GM23338 (cell line): ENCODE data around the gene USP38. TPM values are rescaled to one million over a fixed set of nuclear protein-coding genes. Genes with fewer than 3 reads are reported as not detected.

ENCODE experiments used
- ATAC-seq: fragments of 200-7000 bp; cut with Tn5 transposase; 3 replicates; pipeline ENCODE4 v1.9.1; 2020
- DNase-seq: peaks from one replicate; pipeline ENCODE4 v3.0.0-alpha.2; 2015; ENCODE audit warnings: low spot score
- H2AFZ ChIP-seq: fragments of 200-600 bp; sonication (generic); 2 replicates; pipeline ENCODE4 v1.8.0; 2016; ENCODE audit warnings: antibody characterized with exemption, mild to moderate bottlenecking, moderate library complexity
- H3F3A ChIP-seq: fragments of 200-600 bp; sonication (generic); replicated peaks from 2 replicates; pipeline ENCODE4 v1.8.0; 2017; ENCODE audit warnings: antibody characterized with exemption, mixed run types, low read depth
- H3K27ac ChIP-seq: fragments of 200-600 bp; sonication (generic); 2 replicates; pipeline ENCODE4 v1.6.1; 2016; ENCODE audit warnings: low read depth
- H3K27me3 ChIP-seq: fragments of 200-600 bp; sonication (generic); 2 replicates; pipeline ENCODE4 v1.8.0; 2016; ENCODE audit warnings: mild to moderate bottlenecking, mixed run types, moderate library complexity; ENCODE audit not compliant: insufficient read depth
- H3K36me3 ChIP-seq: fragments of 200-600 bp; sonication (generic); 2 replicates; pipeline ENCODE4 v1.8.0; 2016; ENCODE audit warnings: mild to moderate bottlenecking; ENCODE audit not compliant: insufficient read depth
- H3K4me1 ChIP-seq: fragments of 200-600 bp; sonication (generic); 2 replicates; pipeline ENCODE4 v1.8.0; 2016; ENCODE audit warnings: mild to moderate bottlenecking, moderate library complexity; ENCODE audit not compliant: insufficient read depth
- H3K4me2 ChIP-seq: fragments of 200-600 bp; sonication (generic); 2 replicates; pipeline ENCODE4 v1.7.1; 2017; ENCODE audit warnings: mixed run types
- H3K4me3 ChIP-seq: fragments of 200-600 bp; sonication (generic); 2 replicates; pipeline ENCODE4 v1.6.1; 2016; ENCODE audit warnings: mixed run types
- H3K79me2 ChIP-seq: fragments of 200-600 bp; sonication (generic); replicated peaks from 2 replicates; pipeline ENCODE4 v1.8.0; 2017; ENCODE audit warnings: mild to moderate bottlenecking; ENCODE audit not compliant: insufficient read depth
- H3K9me2 ChIP-seq: fragments of 200-600 bp; sonication (generic); 2 replicates; pipeline ENCODE4 v1.8.0; 2017; ENCODE audit not compliant: insufficient read depth
- H4K20me1 ChIP-seq: fragments of 200-600 bp; sonication (generic); replicated peaks from 2 replicates; pipeline ENCODE4 v1.8.0; 2017; ENCODE audit warnings: mild to moderate bottlenecking; ENCODE audit not compliant: insufficient read depth
- H3K27ac Mint-ChIP-seq: 2 replicates; pipeline ENCODE4 v1.8.0; 2020; ENCODE audit warnings: inconsistent platforms, mild to moderate bottlenecking, moderate library complexity, mixed read lengths
- H3K27me3 Mint-ChIP-seq: 3 replicates; pipeline ENCODE4 v1.8.0; 2022; ENCODE audit warnings: low read depth, mild to moderate bottlenecking, moderate library complexity, mixed read lengths, inconsistent platforms; ENCODE audit not compliant: insufficient read depth, poor library complexity
- H3K36me3 Mint-ChIP-seq: 3 replicates; pipeline ENCODE4 v1.8.0; 2021; ENCODE audit warnings: low read depth, mild to moderate bottlenecking, inconsistent platforms, moderate library complexity, mixed read lengths
- H3K4me1 Mint-ChIP-seq: 3 replicates; pipeline ENCODE4 v1.8.0; 2020; ENCODE audit warnings: mild to moderate bottlenecking, inconsistent platforms, mixed read lengths
- H3K4me3 Mint-ChIP-seq: 3 replicates; pipeline ENCODE4 v1.8.0; 2021; ENCODE audit warnings: moderate library complexity, mild to moderate bottlenecking, inconsistent platforms, mixed read lengths
- H3K9me3 Mint-ChIP-seq: 3 replicates; pipeline ENCODE4 v1.8.0; 2020; ENCODE audit warnings: moderate library complexity, mild to moderate bottlenecking, inconsistent platforms, mixed read lengths
- CREB1 ChIP-seq: fragments of 250-450 bp; sonication (Bioruptor Pico); IDR thresholded peaks from 2 replicates; pipeline ENCODE4 v1.5.0; 2020; ENCODE audit warnings: low read depth, mild to moderate bottlenecking, moderate library complexity
- EZH2 ChIP-seq: fragments of 200-600 bp; sonication (generic); IDR thresholded peaks from one replicate; pipeline ENCODE4 v1.8.0; 2017; ENCODE audit warnings: antibody characterized with exemption, mild to moderate bottlenecking, low read depth; ENCODE audit not compliant: unreplicated experiment
- EZH2phosphoT487 ChIP-seq: fragments of 200-600 bp; sonication (generic); IDR thresholded peaks from one replicate; pipeline ENCODE4 v1.8.1; 2018; ENCODE audit warnings: antibody characterized with exemption; ENCODE audit not compliant: unreplicated experiment
- JUNB ChIP-seq: IDR thresholded peaks from one replicate; pipeline ENCODE4 v1.6.1; 2016; ENCODE audit warnings: antibody characterized with exemption; ENCODE audit not compliant: unreplicated experiment
- NANOG ChIP-seq: IDR thresholded peaks from 2 replicates; pipeline ENCODE4 v1.6.1; 2016; ENCODE audit warnings: antibody characterized with exemption, borderline replicate concordance
- POLR2AphosphoS5 ChIP-seq: IDR thresholded peaks from 2 replicates; pipeline ENCODE4 v1.6.1; 2016; ENCODE audit warnings: antibody characterized with exemption, low read depth
- STAT1 ChIP-seq: IDR thresholded peaks from one replicate; pipeline ENCODE4 v1.6.1; 2016; ENCODE audit warnings: antibody characterized with exemption; ENCODE audit not compliant: unreplicated experiment
- ZNF114 ChIP-seq: fragments of 250-450 bp; sonication (Bioruptor Pico); IDR thresholded peaks from 2 replicates; pipeline ENCODE4 v1.5.0; 2020; ENCODE audit warnings: mild to moderate bottlenecking, moderate library complexity
- ZNF331 ChIP-seq: fragments of 250-450 bp; sonication (Bioruptor Pico); IDR thresholded peaks from 2 replicates; pipeline ENCODE4 v1.5.0; 2020; ENCODE audit warnings: low read depth, mild to moderate bottlenecking, moderate library complexity
- polyA plus RNA-seq: library from polyadenylated mRNA; unstranded; fragments of >200 nt; fragmentation: Nextera tagmentation; extraction: Ambion mirVana; gene quantifications from 2 replicates; pipeline ENCODE4 v1.2.1, GENCODE V29; 2016
- total RNA-seq: library from RNA; depleted of rRNA; stranded (reverse); fragments of >200 nt; shearing (Covaris generic); gene quantifications from 2 replicates; pipeline ENCODE4 v1.2.3, GENCODE V29; 2014
- TF ChIP-seq, protein P1 (sequence below): IDR thresholded peaks from 2 replicates; pipeline ENCODE4 v1.6.1; 2016; ENCODE audit warnings: antibody characterized with exemption
- TF ChIP-seq, protein P2 (sequence below), 2 experiments: fragments of 200-600 bp in 1 of 2; sonication (generic) in 1 of 2; conservative IDR thresholded peaks; 2 replicates each; pipeline versions ENCODE4 v1.5.1 to v1.6.1; 2016 to 2017; ENCODE audit warnings: antibody characterized with exemption in 2 of 2, low read depth in 2 of 2, mild to moderate bottlenecking in 2 of 2, moderate library complexity in 1 of 2
- TF ChIP-seq, protein P3 (sequence below): fragments of 250-450 bp; sonication (Bioruptor Pico); IDR thresholded peaks from 2 replicates; pipeline ENCODE4 v1.5.0; 2020; ENCODE audit warnings: mild to moderate bottlenecking, moderate library complexity
- TF ChIP-seq, protein P4 (sequence below): IDR thresholded peaks from one replicate; pipeline ENCODE4 v1.6.1; 2018; ENCODE audit warnings: antibody characterized with exemption; ENCODE audit not compliant: unreplicated experiment

Gene USP38
- total and polyA plus RNA-seq, 2 experiments from 2014 or later: 3.7 to 16.5 TPM

DNA sequence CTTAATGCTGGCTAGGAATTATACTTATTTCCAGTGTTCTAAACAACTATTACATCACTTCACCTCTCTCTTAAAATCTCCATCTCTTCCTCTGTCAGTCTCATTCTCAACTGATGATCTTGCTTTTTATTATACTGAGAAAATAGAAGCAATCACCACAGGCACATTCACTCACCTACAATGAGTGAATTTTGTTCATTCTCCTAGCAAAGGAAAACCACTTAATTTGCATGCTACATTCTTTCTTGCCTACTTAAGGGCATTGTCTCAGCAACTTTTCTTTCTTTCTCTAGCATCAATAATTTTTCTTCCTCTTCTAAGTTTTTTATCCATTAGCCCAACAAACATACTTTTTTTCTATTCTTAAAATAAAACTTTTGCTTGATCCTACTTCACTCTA lies 21.1 kb upstream of the USP38 start:
- Histone ChIP-seq H3F3A (no peaks in the 10 kb centered on the region), H3K9me2 (no peaks in the 10 kb centered on the region; the same call in none of the 2 replicates), H3K4me1 (no peaks in the 10 kb centered on the region), H3K27ac (no peak overlapping the region), H4K20me1 (no peaks in the 10 kb centered on the region), H3K27me3 (no peaks in the 10 kb centered on the region), H2AFZ (no peak overlapping the region), H3K4me3 (no peak overlapping the region), H3K4me2 (no peak overlapping the region), H3K36me3 (0 out of 2 replicates have a peak, but pooled peaks cover 9% of the 10 kb centered on the region), H3K79me2 (no peaks in the 10 kb centered on the region)
- Mint-ChIP-seq H3K27ac (no peak overlapping the region), H3K9me3 (peaks cover 30% of the 10 kb centered on the region), H3K36me3 (peaks cover 21% of the 10 kb centered on the region; the same call in 2 of the 3 replicates), H3K4me3 (no peak overlapping the region), H3K27me3 (no peaks in the 10 kb centered on the region), H3K4me1 (no peaks in the 10 kb centered on the region)
- ATAC-seq: no peak
- DNase-seq: no peak
- TF ChIP-seq EZH2 (no peak), ZNF114 (no peak), ZNF331 (CRISPR knock-in tag) (no peak), NANOG (no peak), POLR2AphosphoS5 (no peak), EZH2phosphoT487 (no peak), JUNB (no peak), CREB1 (CRISPR knock-in tag) (no peak), STAT1 (no peak)
- TF ChIP-seq, protein P1, sequence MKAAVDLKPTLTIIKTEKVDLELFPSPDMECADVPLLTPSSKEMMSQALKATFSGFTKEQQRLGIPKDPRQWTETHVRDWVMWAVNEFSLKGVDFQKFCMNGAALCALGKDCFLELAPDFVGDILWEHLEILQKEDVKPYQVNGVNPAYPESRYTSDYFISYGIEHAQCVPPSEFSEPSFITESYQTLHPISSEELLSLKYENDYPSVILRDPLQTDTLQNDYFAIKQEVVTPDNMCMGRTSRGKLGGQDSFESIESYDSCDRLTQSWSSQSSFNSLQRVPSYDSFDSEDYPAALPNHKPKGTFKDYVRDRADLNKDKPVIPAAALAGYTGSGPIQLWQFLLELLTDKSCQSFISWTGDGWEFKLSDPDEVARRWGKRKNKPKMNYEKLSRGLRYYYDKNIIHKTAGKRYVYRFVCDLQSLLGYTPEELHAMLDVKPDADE: no peak
- TF ChIP-seq, protein P2, sequence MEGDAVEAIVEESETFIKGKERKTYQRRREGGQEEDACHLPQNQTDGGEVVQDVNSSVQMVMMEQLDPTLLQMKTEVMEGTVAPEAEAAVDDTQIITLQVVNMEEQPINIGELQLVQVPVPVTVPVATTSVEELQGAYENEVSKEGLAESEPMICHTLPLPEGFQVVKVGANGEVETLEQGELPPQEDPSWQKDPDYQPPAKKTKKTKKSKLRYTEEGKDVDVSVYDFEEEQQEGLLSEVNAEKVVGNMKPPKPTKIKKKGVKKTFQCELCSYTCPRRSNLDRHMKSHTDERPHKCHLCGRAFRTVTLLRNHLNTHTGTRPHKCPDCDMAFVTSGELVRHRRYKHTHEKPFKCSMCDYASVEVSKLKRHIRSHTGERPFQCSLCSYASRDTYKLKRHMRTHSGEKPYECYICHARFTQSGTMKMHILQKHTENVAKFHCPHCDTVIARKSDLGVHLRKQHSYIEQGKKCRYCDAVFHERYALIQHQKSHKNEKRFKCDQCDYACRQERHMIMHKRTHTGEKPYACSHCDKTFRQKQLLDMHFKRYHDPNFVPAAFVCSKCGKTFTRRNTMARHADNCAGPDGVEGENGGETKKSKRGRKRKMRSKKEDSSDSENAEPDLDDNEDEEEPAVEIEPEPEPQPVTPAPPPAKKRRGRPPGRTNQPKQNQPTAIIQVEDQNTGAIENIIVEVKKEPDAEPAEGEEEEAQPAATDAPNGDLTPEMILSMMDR (conservative IDR thresholded peaks at IDR 0.05; ENCODE audit: low read depth in 2 of 2): no peak
- TF ChIP-seq, protein P3, sequence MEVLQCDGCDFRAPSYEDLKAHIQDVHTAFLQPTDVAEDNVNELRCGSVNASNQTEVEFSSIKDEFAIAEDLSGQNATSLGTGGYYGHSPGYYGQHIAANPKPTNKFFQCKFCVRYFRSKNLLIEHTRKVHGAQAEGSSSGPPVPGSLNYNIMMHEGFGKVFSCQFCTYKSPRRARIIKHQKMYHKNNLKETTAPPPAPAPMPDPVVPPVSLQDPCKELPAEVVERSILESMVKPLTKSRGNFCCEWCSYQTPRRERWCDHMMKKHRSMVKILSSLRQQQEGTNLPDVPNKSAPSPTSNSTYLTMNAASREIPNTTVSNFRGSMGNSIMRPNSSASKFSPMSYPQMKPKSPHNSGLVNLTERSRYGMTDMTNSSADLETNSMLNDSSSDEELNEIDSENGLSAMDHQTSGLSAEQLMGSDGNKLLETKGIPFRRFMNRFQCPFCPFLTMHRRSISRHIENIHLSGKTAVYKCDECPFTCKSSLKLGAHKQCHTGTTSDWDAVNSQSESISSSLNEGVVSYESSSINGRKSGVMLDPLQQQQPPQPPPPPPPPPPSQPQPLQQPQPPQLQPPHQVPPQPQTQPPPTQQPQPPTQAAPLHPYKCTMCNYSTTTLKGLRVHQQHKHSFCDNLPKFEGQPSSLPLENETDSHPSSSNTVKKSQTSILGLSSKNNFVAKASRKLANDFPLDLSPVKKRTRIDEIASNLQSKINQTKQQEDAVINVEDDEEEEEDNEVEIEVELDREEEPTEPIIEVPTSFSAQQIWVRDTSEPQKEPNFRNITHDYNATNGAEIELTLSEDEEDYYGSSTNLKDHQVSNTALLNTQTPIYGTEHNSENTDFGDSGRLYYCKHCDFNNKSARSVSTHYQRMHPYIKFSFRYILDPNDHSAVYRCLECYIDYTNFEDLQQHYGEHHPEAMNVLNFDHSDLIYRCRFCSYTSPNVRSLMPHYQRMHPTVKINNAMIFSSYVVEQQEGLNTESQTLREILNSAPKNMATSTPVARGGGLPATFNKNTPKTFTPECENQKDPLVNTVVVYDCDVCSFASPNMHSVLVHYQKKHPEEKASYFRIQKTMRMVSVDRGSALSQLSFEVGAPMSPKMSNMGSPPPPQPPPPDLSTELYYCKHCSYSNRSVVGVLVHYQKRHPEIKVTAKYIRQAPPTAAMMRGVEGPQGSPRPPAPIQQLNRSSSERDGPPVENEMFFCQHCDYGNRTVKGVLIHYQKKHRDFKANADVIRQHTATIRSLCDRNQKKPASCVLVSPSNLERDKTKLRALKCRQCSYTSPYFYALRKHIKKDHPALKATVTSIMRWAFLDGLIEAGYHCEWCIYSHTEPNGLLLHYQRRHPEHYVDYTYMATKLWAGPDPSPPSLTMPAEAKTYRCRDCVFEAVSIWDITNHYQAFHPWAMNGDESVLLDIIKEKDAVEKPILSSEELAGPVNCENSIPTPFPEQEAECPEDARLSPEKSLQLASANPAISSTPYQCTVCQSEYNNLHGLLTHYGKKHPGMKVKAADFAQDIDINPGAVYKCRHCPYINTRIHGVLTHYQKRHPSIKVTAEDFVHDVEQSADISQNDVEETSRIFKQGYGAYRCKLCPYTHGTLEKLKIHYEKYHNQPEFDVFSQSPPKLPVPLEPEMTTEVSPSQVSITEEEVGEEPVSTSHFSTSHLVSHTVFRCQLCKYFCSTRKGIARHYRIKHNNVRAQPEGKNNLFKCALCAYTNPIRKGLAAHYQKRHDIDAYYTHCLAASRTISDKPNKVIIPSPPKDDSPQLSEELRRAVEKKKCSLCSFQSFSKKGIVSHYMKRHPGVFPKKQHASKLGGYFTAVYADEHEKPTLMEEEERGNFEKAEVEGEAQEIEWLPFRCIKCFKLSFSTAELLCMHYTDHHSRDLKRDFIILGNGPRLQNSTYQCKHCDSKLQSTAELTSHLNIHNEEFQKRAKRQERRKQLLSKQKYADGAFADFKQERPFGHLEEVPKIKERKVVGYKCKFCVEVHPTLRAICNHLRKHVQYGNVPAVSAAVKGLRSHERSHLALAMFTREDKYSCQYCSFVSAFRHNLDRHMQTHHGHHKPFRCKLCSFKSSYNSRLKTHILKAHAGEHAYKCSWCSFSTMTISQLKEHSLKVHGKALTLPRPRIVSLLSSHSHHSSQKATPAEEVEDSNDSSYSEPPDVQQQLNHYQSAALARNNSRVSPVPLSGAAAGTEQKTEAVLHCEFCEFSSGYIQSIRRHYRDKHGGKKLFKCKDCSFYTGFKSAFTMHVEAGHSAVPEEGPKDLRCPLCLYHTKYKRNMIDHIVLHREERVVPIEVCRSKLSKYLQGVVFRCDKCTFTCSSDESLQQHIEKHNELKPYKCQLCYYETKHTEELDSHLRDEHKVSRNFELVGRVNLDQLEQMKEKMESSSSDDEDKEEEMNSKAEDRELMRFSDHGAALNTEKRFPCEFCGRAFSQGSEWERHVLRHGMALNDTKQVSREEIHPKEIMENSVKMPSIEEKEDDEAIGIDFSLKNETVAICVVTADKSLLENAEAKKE (CRISPR knock-in tag): no peak
- TF ChIP-seq, protein P4, sequence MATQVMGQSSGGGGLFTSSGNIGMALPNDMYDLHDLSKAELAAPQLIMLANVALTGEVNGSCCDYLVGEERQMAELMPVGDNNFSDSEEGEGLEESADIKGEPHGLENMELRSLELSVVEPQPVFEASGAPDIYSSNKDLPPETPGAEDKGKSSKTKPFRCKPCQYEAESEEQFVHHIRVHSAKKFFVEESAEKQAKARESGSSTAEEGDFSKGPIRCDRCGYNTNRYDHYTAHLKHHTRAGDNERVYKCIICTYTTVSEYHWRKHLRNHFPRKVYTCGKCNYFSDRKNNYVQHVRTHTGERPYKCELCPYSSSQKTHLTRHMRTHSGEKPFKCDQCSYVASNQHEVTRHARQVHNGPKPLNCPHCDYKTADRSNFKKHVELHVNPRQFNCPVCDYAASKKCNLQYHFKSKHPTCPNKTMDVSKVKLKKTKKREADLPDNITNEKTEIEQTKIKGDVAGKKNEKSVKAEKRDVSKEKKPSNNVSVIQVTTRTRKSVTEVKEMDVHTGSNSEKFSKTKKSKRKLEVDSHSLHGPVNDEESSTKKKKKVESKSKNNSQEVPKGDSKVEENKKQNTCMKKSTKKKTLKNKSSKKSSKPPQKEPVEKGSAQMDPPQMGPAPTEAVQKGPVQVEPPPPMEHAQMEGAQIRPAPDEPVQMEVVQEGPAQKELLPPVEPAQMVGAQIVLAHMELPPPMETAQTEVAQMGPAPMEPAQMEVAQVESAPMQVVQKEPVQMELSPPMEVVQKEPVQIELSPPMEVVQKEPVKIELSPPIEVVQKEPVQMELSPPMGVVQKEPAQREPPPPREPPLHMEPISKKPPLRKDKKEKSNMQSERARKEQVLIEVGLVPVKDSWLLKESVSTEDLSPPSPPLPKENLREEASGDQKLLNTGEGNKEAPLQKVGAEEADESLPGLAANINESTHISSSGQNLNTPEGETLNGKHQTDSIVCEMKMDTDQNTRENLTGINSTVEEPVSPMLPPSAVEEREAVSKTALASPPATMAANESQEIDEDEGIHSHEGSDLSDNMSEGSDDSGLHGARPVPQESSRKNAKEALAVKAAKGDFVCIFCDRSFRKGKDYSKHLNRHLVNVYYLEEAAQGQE: no peak
